Heart left ventricle (tissue), 13 donors: ENCODE results near the gene P2RX1.

Source experiments
- CTCF ChIP-seq, 12 donors: fragments of 200-600 bp; sonication (generic) in 4 of 12; IDR thresholded peaks; one replicate each; pipeline versions ENCODE4 v1.5.0 to v1.8.0; 2018 to 2022; ENCODE audit warnings: antibody characterized with exemption in 12 of 12, mild to moderate bottlenecking in 5 of 12
- POLR2A ChIP-seq, 2 donors: fragments of 450-650 bp; IDR thresholded peaks; one replicate each; pipeline ENCODE4 v1.6.1; 2017; ENCODE audit warnings: antibody characterized with exemption in 2 of 2, mild to moderate bottlenecking in 2 of 2, moderate library complexity in 2 of 2
- donor health status: ischemic (EF 13 %, LVEDD 7.1; RV severe dilation, severe dysfunction).
- donor health status: DM: no; HTN: yes; CAD: no.
- donor health status: DM: no; HTN: no; CAD: no.
- donor health status: ischemic (EF 25% LVEDD 6.9; RV normal size, moderate dysfunction).
- donor health status: ischemic (EF 25% LVEDD 5.7; RV mildly dilated, moderate dysfunction).
- donor health status: ischemic (EF 35%, LVEDD 5.7; RV mildly dilated, moderate dysfunction).
- donor health status: nonischemic (EF 11% LVEDD 7.7; RV severe dilation, severe dysfunction).
- donor health status: DM: yes; HTN: yes; CAD: no.
- donor health status: PGD.
- donor health status: ischemic (EF 29% LVEDD 5.4; RV normal size, mild dysfunction).
- donor health status: nonischemic (EF 23%, LVEDD 6.1; RV moderate dilation, normal function).

- TF ChIP-seq CTCF (IDR thresholded peaks at IDR 0.05) (no peak), POLR2A (IDR thresholded peaks at IDR 0.05) (no peak)
These were observed 6.5 kb upstream of the P2RX1 start for GRCh38 chr17:3922765-3923164.
